Measurements from ENCODE around the gene SGMS1.
A peak's percentile ranks its signal among the peaks of the same experiment; 100 is the strongest.
"Not testable (repeated sequence)": the region's sequence is repeated elsewhere in the genome, so short reads cannot be mapped to it uniquely, and the experiment has no call there.

Gene SGMS1

DNA sequence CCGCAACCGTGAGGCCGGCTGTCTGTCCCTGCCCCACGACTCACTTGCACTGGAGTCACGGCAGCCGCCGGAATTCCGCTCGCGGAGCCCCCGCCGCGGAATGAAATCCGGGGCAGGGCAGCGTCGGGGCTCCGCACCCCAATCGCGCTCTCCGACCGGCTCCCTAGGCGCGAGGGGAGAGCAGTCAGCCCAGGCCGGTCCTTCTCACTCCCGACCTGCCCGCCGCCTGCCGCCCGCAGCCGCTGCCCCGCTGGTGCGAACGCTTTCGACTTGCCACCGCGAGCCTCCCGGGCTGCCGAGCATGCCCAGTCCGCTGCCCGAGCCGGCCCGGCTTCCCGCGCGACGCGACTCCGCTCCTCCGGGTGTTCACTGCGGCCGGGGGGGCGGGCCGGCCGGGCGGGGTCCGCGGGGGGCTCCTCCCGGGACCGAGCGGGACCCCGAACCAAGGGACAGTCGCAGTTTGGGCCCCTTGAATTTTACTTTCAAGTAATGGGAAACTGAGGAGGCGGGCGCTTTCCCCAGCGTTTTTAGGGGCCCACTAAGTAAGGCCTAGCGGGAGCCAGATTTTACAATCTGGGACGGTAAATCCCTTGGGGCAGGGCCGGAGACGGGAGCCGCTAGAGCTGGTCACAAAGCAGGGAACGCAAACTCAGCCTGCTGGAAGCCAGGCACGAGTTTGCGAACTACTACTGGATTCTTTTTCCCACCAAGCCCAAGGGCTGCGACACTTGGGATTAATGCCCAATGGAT, at the start of gene SGMS1:
SGMS1 (minus strand) TSS at position 294 of the 750 bp plus-strand sequence. CDS start 279,842 bp downstream, outside the sequence.
- peak; percentile 44 for DNase-seq

DNA sequence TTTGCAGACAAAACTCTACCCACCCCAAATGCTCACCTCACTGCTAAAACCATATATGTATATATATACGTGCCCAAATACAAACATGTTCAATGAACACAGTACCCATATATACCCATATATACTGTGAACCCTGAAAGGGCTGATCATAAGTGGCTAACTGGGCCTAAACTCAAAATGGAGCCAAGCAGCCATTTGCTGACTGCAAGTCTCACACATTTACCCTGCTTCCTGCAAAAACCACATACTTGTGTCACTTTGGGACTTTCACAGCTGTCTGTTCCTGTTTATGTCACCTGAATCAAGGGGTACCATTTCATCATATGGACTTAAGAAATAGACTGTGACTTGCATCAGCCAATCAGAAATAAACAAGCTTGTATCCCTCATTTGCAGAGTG, 48.4 kb upstream of the SGMS1 start:
- peak; percentile 56 for DNase-seq

DNA sequence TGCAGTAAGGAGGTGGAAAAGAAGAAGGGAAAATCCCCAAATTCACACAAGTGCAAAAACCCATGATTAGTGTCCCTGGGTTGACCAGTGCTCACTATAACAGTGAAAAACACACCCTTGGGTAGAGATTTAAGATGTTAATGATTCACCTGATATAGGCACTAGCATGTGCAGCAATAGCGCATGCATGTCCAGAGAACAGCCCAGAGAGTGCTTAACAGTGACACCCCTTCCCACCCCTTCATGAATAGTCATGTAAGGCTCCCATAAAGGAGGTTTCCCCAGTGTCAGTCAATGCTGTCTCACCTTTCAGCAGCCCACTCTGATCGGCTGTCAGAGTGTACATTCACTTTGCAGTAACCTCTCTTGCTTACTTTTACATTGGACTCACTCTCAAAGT, 47.9 kb upstream of the SGMS1 start:
- DNase-seq: not testable (repeated sequence)

DNA sequence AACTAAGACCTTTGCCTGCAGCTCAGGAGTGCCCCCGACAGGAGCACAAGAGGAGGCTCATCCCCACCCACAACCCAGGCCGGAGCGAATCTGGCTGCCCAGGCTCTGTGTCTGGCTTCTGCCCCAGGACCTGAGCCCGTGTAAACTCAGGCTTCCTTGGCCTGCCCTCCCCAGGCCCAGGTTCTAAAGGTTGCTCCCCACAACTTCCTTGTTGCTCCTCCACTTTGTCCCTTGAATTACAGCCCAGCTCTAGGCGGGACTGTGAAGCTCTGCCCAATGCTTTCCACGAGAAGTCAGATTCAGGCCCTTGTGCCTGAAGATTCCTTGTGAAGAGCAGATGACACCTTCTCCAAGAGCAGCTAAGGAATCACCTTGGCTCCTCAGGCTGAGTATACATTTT, 46.2 kb upstream of the SGMS1 start:
- not testable (repeated sequence) for DNase-seq

DNA sequence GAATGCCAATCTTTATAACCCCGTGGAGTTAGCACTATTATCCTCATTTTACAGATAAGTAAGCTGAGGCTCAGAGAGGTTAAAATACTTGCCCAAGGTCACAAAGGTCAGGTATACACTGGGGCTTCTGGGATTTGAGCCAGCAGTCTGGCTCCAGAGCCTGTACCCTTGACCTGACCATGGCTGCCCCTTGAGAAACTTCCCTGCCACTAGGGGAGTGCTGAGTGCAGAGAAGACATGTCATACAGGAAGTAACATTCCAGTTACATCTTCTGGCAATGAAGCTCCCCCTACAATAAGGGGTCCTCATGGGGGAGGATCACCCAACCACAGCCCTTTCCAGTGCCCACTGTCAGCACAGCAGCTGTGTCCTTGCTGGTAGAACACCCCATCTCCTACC, 43.6 kb upstream of the SGMS1 start:
- not testable (repeated sequence) for DNase-seq

DNA sequence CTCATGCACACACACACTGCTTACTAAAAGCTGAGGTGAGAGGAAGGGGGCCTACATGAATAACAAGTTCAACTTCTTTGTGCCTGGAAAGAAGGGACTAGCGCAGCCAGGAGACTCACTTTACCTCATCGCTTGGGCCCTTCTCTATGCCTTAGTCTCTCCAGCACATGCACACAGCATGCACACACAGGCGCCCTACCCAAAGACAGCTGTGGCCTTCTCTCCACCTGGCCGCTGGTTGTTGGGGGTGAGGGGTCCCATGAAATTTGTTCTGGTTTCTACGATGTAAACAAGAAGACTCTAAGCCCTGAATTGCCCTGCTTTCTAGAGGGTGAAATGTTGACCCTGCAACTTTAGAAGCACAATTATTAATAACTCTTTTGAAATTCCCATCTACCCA, 38.7 kb upstream of the SGMS1 start:
- DNase-seq: not testable (repeated sequence)

DNA sequence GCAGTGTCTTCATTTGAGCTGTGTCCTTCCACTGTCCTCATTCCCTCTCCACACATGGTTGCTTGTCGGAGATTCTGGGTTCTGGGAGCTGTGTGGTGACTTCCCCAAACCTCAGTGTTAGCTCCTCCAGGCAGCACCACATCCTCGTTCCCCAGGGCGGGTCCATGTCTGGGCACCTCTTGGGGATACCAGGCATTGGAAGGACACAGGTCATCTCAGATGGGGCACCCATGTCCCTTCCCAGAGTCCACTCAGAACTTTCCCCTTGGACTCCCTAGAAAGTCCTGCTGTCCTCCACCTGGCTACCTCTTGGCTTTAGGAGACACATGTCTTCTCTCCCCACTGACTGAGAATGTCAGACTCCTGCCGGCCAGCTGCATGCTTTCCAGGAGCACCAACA, 37.8 kb upstream of the SGMS1 start:
- not testable (repeated sequence) for DNase-seq

DNA sequence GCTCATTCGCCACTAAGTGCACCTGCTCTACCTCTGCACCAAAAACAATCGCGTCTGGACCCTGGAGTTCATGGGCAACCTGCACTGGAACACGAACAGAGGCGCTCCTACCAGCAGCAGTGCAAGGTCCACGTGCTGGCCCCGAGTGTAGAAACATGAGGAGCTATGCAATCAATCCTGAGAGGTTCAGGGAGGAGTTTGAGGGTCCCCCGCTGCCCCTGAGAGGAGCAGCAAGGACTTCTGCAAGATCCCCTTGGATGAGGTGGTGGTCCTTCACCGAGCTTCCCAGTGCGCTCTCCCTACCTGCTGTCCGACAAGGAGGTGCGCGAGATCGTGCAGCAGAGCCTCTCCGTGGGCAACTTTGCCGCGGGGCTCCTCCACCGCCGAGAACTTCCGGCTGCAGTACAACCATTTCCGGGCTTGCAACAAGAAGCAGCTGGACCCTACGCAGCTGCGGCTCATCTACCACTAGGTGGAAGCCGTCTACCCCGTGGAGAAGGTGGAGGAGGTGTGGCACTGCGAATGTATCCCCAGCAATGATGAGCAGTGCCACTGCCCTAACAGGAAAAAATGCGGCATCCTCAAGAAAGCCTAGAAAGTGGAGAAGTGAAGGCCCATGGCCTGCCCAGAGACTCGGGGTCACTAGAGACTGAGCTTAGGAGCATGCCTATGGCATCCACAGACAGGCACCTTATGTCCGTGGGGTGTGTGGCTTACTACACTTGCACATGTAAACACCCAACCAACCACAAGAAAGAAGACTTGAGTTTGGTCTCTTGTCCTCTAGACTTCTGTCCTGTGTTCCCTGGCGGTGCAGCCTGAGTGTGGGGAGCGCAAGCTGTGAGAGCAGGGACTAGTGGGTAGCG, 36.3 kb upstream of the SGMS1 start:
- peak; percentile 76 for DNase-seq

DNA sequence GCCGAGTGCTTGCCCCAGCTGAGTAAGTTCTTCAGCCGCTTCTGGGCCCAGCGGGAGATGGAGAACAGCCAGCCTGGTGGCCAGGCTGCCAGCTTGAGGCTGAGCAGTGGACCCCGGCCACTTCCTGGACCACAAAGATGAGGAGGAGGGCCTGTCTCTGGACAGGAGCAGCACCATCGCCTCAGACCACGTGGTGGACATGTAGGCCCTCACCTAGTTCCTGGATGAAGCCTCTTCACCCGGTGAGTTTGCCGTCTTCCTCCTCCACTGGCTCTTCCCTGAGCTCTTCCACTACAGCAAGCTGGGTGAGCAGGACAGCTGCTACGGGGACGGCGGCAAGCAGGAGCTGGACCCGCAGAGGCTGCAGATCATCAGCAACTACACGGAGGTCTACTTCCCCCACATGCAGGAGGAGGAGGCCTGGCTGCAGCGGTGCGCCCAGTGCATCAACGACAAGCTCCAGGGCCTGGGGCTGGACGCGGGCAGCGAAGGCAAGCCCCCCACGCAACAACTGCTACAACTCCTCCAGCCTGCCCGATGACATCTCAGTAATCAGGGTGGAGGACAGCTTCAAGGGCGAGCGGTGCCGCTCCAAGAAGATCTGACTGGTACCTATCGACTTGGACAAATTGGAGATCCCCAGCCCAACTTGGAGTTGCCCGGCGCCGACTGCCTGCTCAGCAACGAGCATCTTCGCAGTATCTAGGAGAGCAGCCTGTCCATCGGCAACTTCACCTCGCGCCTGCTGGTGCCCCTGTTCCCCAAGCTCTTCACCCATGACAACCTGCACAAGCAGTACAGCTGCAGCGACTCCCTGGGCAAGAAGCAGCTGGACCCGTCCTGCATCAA, 35.5 kb upstream of the SGMS1 start:
- DNase-seq: not testable (repeated sequence)

DNA sequence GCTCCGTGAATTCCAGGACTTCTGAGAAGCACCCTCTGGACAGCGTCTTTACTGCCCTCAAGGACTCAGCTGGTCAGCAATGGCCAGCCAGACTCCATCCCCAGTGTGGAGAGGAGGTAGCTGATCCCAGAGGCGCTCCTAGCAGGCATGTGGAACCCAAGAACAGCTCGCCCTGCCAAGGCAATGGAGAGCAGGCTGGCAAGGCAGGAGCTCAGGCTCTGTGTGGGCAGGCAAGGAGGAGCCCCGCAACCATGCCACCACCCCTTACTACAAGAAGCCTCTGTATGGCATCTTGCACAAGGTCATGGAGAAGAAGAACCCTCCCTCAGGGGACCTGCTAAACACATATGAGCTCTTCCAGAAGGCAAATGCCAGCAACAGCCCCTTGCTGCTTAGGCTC, 34.4 kb upstream of the SGMS1 start:
- no peak for DNase-seq

DNA sequence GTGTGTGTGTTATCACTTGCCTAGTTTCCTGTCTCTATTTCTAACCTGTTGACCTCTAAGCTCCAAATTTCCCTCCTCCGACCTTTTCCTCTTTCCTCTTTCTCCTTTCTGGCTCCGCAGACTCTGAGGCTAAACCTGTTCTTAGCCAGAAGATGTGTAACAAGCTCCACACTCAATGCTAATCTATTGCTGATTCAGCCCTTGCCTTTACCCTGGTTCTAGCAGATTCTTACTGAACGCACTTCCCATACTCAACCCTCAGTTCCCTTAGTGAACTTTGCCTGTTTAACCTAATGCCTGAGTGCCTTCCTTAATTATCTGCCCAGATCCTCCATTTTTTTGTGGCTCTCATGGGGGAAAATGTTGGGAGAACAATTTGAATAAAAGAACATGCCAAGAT, 30.0 kb upstream of the SGMS1 start:
- DNase-seq: no peak

DNA sequence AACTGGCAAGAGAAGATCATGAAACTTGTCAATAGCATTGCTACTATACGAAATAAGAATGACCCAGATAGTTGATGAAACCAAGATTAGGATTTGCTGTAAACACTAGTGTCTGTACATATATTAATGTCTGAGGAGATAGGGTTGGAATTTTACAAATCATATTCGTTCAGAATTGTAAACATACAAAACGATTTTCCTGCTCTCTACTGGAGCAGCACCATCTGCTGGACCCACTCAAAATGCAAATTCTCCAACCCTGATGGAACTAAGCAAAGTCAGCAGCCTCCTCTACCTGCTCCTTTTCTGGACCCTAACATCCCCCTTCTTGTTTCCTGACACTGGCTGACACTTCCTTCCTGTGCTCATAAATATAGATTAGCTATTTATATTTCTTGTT, 29.4 kb upstream of the SGMS1 start:
- no peak for DNase-seq

DNA sequence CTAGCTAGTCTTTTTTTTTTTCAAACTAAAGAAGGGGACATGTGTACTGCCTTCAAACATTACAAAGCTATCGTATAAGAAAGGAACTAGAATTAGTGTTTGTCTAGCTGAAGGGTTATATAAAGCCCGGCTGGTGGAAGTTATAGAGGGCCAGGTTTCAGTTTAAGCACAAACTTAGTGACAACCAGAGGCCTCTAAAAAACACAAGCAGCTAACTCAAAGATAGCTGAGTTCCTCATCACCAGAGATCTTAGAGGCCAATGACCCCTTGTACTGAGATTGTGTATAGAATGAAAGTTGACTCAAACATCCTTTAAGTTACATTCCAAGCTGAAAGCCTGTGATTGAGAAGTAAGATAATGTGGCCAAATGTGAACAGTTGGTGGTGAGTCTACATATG, 28.1 kb upstream of the SGMS1 start:
- no peak for DNase-seq

DNA sequence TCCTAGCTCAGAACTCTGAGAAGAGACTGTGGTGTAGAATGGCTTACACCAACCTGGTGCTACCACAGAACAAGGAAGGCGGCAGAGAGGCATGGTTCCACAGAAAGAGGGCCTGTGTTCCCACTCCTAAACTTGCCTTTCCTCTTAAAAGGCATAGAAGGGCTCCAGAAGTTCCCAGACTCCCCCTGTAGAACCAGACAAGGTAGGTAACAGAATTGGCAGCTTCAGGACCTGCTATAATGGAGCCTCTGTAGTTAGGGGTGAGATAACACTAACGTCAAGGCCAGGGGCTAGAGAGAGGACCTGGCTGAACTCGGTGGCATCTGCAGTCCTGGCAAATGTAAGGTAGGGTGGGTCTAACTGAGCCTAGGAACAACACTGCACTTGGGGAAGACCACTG, 26.7 kb upstream of the SGMS1 start:
- no peak for DNase-seq

DNA sequence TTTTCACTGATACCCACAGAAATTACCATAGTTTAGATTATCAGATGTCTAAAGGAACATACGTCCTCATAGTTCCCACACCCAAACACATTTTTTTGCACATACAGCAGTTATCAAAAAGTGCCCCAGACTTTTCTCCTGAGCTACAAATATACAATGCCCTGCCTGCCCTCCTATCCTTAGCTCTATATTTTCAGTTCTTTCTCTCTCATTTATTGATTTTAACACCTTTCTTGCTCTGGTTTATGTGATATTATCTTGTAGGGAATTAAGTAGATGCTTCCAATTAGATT, 25.1 kb upstream of the SGMS1 start:
- DNase-seq: no peak

DNA sequence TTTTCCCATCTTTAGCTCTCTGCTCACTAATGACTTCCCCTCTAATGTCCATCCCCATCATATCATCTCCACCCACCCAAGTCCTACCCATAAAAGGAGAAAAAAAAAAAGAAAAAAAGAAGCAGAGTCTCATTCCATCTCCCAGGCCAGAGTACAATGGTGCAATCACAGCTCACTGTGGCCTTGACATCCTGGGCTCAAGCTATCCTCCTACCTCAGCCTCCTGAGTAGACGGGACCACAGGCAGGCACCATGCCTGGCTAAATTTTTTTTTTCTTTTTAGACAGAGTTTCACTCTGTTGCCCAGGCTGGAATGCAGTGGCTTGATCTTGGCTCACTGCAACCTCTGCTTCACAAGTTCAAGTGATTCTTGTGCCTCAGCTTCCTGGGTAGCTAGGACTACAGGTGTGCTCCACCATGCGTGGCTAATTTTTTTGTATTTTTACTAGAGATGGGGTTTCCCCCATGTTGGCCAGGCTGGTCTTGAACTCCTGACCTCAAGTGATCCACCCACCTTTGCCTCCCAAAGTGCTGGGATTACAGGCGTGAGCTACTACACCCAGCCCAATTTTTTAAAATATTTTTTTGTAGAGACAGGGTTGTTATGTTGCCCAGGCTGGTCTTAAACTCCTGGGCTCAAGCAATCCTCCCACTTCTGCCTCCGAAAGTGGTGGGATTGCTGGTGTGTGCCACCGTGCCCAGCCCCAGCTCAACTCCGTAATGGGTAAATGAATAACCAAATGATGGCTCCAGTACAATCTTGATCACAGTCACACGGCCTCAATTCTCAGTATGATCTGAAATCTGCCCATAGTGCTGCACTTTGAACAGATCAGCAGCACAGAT, 24.6 kb upstream of the SGMS1 start:
- DNase-seq: no peak

DNA sequence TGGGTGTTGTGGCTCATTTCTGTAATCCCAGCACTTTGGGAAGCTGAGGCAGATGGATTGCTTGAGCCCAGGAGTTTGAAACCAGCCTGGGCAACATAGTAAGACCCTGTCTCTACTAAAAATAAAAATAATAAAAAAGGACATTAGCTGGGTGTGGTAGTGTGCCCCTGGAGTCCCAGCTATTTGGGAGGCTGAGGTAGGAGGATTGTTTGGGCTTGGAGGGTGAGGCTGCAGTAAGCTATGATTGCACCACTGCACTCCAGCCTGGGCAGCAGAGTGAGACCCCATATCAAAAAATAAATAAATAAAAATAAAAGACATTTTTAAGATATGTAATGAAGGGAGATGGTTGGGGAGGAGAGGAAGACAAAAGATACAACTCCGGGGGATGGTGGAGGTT, 23.6 kb upstream of the SGMS1 start:
- not testable (repeated sequence) for DNase-seq

DNA sequence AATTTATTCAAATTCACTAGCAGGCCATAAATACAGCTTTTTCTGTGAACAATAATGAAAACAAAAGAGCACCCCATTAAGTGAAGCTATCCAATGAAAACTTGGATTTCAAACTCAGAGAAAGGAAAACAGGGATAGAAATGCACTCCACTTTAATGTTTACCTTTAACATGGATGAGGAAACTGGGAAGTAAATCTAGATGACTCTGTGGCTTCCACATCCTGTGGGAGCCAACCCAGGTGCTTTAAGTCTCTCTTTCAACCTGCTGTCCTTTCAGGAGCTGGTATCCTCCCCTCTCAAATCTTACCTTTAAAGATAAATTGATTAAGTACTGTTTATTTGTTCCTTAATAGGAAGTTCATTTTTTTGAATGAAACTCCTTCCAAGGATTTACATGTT, 21.5 kb upstream of the SGMS1 start:
- no peak for DNase-seq

DNA sequence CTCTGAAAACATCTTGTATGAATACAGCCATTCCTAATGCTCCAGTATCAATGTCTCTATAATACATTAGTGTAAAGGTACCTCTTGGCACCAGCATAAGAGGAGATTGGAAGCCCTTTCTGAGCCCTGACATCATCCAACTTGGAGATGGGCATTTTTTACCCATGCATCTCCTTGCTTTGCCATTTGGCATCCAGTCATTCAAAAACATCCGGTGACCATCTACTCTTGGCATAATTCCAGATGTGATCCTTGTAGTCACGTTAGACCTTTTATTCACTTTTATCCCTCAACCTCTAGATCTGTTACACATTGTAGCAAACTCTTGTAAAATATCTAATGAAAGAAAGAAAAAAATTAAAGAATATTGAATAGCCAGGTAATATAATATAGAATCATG, 17.9 kb upstream of the SGMS1 start:
- no peak for DNase-seq

DNA sequence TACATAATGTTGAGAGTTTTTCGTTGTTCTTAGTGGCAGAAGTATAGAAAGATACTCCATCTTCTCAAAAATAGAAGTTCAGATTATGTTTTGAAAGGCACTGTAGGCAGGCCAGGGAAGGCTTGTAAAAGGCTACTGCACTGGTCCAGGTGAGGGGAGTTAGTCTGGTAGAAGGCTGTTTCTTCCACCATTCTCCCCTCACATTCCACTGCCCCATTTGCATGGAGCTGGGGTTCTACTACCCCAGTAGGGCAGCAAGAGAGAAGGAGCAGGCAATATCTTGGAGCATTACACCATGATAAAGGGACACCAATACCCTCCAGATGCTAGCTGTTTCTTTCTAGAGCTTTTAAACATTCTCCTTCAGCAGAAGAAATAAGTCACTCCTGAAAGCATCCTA, 16.5 kb upstream of the SGMS1 start:
- DNase-seq: no peak

DNA sequence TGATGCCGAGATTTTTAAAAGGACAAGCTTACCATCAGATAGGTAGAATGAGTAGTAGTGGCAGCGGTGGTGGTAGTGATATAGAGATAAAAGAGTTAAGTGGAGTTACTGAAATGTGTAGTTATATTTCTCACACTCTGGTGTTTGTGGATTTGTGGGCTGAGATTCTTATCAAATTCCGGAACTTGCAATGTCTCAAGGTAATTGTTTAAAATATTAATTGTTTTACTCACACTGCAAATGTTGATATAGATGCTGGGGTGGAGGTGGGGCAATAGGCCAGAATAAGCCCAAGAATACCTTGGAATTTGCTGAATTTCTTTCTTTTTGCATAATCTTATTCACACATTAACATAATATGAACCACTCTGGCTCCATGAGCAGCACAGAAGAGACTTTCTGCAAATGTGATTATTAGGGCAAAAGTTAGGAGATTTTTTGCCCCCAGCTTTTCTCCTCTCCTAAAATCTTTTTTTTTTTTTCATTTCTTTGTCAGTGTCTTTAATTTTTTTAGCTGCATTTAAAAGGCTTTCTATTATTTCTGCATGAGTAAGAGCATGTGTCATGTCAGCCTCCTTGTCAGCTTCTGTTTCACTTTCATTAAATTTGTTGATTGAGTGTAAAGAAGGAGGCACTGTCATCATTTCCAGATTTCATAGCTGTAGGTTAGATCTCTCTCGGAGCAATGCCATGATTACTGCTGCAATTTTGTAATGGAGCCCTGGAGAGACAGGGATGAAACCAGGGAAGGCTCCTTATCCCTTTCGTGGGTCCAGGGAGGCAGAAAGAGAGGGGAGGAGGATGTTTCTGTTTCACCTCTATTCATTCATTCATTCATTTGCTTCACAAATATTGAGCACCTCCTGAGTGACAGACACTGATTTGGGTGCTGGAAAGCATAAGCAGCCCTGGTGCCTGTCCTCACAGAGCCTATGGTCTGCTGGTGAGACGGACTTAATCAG, 13.1 kb upstream of the SGMS1 start:
- DNase-seq: no peak
